ENCODE results near the gene FOXI3. TPM values are rescaled to one million over a fixed set of nuclear protein-coding genes. Genes with fewer than 3 reads are reported as not detected.

FOXI3 gene
- total RNA-seq, 2 experiments from 2014 or later: not detected

DNA sequence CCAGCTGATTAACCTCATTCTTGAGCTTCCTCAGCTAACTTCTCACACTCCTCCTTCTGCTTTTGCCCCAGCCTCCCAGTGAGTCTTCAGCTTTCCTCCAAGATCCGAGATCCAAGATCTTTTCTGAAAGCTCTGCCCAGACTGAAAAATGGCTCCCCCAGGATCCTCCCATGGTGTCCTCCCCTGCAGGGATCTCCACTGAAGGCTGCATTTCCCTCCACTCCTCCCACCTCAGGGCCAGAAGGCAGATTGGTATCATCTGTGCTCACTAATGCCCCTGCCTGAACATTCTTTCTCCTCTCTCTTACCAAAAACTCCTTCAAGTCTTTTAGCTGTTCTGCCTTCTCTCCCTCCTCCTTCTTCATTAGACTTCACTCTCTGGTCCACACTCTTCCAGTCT lies 6.1 kb upstream of the FOXI3 start:
- no peaks in the 10 kb centered on the region for H3K9me3 Mint-ChIP-seq
- ChIA-PET CTCF (no interaction called here), POLR2A (no interaction called here)
- H3K36me3 Mint-ChIP-seq: no peaks in the 10 kb centered on the region
- DNase-seq: no peak
- H3K27ac Mint-ChIP-seq: no peak overlapping the region
- H3K4me3 Mint-ChIP-seq: no peak overlapping the region
- peaks cover 24% of the 10 kb centered on the region for H3K27me3 Mint-ChIP-seq
- H3K4me1 Mint-ChIP-seq (ENCODE audit: low read depth): peaks cover 3% of the 10 kb centered on the region
- intact Hi-C loops (cut with micrococcal nuclease): loop anchor here (10.0 kb wide), 2 partner anchors 104 to 394 kb away; partner anchors contain the start of gene SMYD1

DNA sequence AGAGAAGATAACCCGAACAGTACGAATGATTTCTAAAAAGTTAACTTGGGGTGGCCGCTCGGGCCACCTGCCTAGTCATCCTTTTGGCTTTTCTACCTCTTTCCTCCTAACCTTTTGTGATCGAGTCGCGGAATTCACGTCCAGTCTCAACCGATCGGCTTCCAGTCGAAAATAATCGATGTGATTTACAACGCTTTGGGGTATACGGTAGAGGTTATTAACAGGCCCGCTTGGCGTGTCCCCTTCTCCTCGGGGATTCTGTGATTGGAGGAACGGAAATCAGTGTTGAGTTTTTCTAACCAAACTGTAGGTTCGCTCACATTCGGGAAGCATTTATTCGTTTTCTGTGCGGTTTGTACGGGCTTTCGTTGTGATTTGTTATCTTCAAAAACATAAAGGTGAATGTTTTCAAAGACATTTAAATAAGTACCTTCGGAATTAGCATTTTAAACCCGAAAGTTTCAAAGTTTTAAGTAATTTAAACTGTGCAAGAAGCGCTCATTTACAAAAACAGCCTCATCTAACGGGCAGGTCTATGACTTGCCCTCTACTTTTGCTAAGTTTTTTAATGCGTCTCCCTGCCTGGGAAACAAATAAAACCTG lies 588 bp upstream of the FOXI3 start:
- intact Hi-C loops (cut with micrococcal nuclease): loop anchor here (5.0 to 10.0 kb wide), 3 partner anchors 98 to 388 kb away; partner anchors contain the start of gene SMYD1
- ChIA-PET POLR2A (no interaction called here), CTCF (no interaction called here)
- DNase-seq: peak; percentile 9
- H3K27ac Mint-ChIP-seq: no peak overlapping the region
- H3K4me3 Mint-ChIP-seq: peak overlapping the region; percentile 66
- peaks cover 11% of the 10 kb centered on the region for H3K4me1 Mint-ChIP-seq (ENCODE audit: low read depth)
- H3K9me3 Mint-ChIP-seq: no peaks in the 10 kb centered on the region
- H3K36me3 Mint-ChIP-seq: no peaks in the 10 kb centered on the region
- peaks cover 43% of the 10 kb centered on the region for H3K27me3 Mint-ChIP-seq

DNA sequence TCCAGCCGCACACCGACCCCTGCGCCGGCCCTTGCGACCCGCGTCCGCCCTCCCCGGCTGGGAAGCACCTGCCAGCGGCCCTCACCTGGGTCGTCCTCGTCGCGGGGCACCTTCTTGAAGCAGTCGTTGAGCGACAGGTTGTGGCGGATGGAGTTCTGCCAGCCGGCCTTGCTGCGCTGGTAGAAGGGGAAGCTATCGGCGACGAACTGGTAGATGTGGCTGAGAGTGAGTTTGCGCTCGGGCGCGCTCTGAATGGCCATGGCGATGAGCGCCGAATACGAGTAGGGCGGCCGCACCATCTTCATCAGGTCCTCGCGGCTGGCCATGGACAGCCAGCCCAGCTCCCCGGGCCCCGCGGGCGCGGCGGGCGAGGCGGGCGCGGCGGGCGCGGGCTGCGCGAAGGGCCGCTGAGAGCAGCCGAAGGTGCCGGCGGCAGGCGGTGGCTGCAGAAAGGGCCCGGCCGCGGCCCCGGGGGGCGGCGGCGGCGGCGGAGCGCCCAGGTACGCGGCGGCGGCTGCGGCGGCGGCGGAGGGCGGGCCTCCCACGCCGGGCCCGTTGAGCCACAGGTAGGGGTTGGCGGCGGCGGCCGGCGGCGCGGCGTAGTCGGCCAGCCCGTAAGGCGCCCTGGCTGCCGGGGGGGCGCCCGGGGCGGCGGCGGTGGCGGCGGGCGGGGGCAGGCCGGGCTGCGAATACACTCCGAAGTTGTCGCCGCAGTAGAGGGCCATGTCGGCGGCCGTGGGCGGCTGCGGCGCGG lies 505 bp downstream of the FOXI3 start:
- ChIA-PET POLR2A (no interaction called here), CTCF (interaction anchor here (0.6 kb wide), 1 partner anchor 128 kb away, joined by 3 read pairs; no protein-coding TSS in a partner anchor)
- H3K4me1 Mint-ChIP-seq (ENCODE audit: low read depth): peaks cover 11% of the 10 kb centered on the region
- H3K4me3 Mint-ChIP-seq: peak overlapping the region; percentile 35
- peaks cover 46% of the 10 kb centered on the region for H3K27me3 Mint-ChIP-seq
- H3K27ac Mint-ChIP-seq: no peak overlapping the region
- intact Hi-C loops (cut with micrococcal nuclease): loop anchor here (5.0 to 10.0 kb wide), 3 partner anchors 97 to 387 kb away; partner anchors contain the start of gene SMYD1
- H3K9me3 Mint-ChIP-seq: no peaks in the 10 kb centered on the region
- H3K36me3 Mint-ChIP-seq: no peaks in the 10 kb centered on the region
- DNase-seq: peak; percentile 28

DNA sequence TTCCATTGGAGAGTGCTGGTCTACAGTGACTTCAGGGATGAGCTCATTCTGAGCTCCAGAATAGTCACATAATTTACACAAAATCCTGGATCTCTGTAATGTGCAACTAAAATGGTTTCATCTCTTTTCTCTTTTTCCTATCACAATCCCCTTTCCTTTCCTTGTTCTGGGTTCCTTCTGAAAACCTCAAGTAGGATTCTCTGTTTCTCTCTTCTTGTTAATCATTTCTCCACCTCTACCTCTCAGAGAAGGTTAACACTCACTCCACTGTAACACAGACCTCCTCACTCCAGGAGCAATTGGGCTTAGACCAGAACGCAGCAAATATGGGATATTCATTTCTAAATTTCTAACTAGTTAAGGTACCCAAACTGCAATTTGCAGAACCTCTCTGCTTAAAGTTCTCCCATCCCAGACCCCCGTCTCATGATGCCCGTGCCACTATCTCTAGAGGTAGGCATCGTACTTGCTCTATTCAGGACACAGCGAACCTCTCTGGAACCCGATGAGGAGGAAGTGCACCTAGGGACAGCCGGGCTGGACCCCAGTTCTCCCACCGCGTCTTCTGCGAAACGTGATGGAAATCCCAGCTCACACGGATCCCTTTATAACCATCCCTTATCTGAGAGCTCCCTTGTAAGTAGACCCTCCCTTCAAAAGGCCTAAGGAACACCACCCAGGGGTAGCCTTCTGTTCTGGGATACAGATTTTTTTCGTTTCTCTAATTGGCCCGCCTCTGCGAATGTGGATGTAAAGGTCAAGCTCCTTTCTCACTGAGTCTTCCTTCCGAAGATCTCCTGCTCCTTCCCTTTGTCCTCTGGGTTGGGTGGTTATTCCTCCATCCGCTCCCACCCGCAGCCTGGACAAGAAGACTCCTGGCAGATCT lies 1.3 kb downstream of the FOXI3 start:
- H3K9me3 Mint-ChIP-seq: no peaks in the 10 kb centered on the region
- POLR2A ChIA-PET: no interaction called here
- intact Hi-C loops (cut with micrococcal nuclease): loop anchor here (5.0 to 10.0 kb wide), 3 partner anchors 96 to 386 kb away; partner anchors contain the start of gene SMYD1
- peak overlapping the region; percentile 35 for H3K4me3 Mint-ChIP-seq
- DNase-seq: no peak
- no peak overlapping the region for H3K27ac Mint-ChIP-seq
- H3K27me3 Mint-ChIP-seq: peaks cover 48% of the 10 kb centered on the region
- CTCF ChIA-PET: interaction anchor here (0.6 kb wide), 1 partner anchor 127 kb away, joined by 3 read pairs; no protein-coding TSS in a partner anchor
- H3K4me1 Mint-ChIP-seq (ENCODE audit: low read depth): peaks cover 11% of the 10 kb centered on the region
- H3K36me3 Mint-ChIP-seq: no peaks in the 10 kb centered on the region

DNA sequence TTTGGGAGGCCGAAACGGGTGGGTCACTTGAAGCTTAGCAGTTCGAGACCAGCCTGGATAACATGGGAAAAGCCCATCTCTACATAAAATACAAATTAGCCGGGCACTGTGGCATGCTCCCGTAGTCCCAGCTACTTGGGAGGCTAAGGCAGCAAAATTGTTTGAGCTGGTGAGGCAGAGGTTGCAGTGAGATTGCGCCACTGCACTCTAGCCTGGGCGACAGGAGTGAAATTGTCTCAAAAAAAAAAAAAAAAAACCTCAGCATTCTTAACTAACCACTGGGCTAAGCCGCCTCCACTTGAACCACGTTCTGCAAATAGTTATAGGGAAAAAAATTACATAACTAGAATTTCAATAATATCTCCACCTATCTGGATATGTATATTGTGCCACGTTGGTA lies 2.3 kb downstream of the FOXI3 start:
- Mint-ChIP-seq H3K27me3 (peaks cover 46% of the 10 kb centered on the region), H3K27ac (no peak overlapping the region)
- intact Hi-C loops (cut with micrococcal nuclease): loop anchor here (5.0 to 10.0 kb wide), 3 partner anchors 95 to 385 kb away; partner anchors contain the start of gene SMYD1

DNA sequence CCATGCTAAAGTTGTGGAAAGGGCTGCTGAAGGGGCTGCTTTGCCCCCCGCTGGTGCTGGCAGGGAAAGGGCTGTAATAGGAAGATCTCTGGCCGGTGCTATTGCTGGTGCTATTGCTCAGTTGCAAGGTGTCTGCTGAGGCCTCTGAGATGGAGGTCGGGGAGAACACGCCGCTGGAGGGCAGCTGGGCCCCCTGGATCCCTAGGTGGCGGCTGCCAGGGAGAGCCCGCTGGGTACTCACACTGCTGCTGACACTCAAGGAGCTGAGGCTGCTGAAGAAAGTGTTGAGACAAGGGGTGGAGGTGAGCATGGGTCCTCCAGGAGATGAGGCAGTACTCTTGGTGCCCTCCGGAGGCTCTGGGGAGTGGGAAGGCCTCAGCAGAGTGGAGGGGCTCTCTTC lies 4.2 kb downstream of the FOXI3 start:
- DNase-seq: no peak
- H3K4me3 Mint-ChIP-seq: no peak overlapping the region
- no peaks in the 10 kb centered on the region for H3K9me3 Mint-ChIP-seq
- ChIA-PET POLR2A (no interaction called here), CTCF (no interaction called here)
- intact Hi-C loops (cut with micrococcal nuclease): no loop called here
- H3K27ac Mint-ChIP-seq: no peak overlapping the region
- peaks cover 8% of the 10 kb centered on the region for H3K4me1 Mint-ChIP-seq (ENCODE audit: low read depth)
- H3K27me3 Mint-ChIP-seq: peaks cover 46% of the 10 kb centered on the region
- no peaks in the 10 kb centered on the region for H3K36me3 Mint-ChIP-seq

More for the DNA sequence above, 2.3 kb downstream of the FOXI3 start:
- ChIA-PET POLR2A (no interaction called here), CTCF (no interaction called here)
- peaks cover 11% of the 10 kb centered on the region for H3K4me1 Mint-ChIP-seq (ENCODE audit: low read depth)
- H3K9me3 Mint-ChIP-seq: no peaks in the 10 kb centered on the region
- no peak for DNase-seq
- H3K4me3 Mint-ChIP-seq: no peak overlapping the region
- H3K36me3 Mint-ChIP-seq: no peaks in the 10 kb centered on the region

DNA sequence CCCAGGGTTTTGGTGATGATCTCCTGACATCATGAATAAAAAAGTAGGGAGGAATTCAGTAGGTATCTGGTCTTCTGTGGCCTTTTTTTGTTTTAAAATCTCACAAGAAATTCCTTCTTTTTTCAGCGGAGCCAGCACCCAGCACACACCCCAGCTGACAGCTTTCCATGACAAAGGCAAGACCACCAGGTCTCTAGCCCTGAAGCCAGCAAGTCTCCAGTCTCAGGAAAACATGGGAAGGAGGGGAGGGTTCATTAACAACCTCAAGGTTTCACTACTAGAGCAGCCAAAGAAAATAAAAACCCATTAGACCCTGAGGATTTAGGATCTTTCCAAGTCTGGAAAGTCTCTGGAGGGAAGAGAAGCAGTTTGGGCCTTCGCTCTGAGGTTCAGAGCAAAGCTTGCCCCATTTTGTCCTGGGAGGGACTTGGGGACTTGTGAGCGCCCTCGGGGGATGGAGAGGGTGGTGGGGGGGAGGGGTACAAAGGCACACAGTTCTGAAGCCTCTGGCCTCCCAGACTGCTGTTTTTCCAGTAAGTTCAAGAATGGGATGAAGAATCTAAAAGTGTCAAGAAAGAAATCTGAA lies 9.0 kb downstream of the FOXI3 start:
- Mint-ChIP-seq H3K27me3 (peaks cover 36% of the 10 kb centered on the region), H3K4me3 (no peak overlapping the region), H3K9me3 (no peaks in the 10 kb centered on the region), H3K4me1 (ENCODE audit: low read depth) (no peaks in the 10 kb centered on the region), H3K36me3 (no peaks in the 10 kb centered on the region), H3K27ac (no peak overlapping the region)
- no peak for DNase-seq
- CTCF ChIA-PET: no interaction called here
- intact Hi-C loops (cut with micrococcal nuclease): no loop called here
- POLR2A ChIA-PET: no interaction called here

DNA sequence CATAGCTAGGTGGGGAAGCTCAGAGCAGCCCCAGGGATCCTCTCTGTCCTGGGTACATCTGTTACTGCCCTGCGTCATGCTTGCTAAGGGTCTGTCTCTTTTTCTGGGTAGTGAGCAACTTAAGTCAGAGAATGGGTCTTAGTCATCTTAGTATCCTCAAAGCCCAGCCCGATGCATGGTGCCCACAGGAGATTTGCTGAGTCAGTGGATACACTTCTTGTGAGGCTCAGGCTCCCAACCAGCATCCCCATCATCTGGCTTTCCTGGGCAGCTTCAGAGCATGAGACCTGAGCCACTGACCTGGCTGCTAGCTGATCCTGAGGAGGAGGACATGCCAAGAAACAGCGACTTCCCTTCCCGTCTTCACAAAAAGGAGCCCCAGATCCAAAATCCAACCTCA lies 10.0 kb downstream of the FOXI3 start:
- DNase-seq: no peak
- POLR2A ChIA-PET: no interaction called here
- Mint-ChIP-seq H3K4me1 (ENCODE audit: low read depth) (no peaks in the 10 kb centered on the region), H3K4me3 (no peak overlapping the region), H3K27ac (no peak overlapping the region), H3K9me3 (no peaks in the 10 kb centered on the region), H3K36me3 (no peaks in the 10 kb centered on the region), H3K27me3 (peaks cover 29% of the 10 kb centered on the region)
- CTCF ChIA-PET: no interaction called here
- intact Hi-C loops (cut with micrococcal nuclease): no loop called here

DNA sequence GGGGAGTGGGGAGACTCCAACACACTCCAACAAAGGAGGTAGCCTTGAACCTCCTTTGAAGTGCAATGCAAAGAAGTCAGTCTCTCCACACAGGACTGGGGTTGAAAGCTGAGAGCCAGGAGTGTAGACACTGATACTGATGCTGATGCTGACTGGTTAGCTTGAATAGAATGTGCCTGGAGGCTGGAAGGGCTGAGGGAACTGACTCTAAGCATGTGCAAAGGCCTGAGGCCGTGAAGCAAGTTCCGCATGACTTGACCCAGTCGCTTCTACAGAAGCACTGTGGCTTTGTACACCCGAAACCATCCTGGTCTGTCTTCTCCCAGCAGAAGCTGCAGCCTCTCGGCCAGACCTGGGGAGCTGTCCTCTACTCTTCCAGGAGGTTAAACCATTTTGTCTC lies 10.4 kb downstream of the FOXI3 start:
- no peak for DNase-seq
- Mint-ChIP-seq H3K4me3 (no peak overlapping the region), H3K27me3 (peaks cover 29% of the 10 kb centered on the region), H3K4me1 (ENCODE audit: low read depth) (no peaks in the 10 kb centered on the region), H3K9me3 (no peaks in the 10 kb centered on the region), H3K27ac (no peak overlapping the region), H3K36me3 (no peaks in the 10 kb centered on the region)
- POLR2A ChIA-PET: no interaction called here
- intact Hi-C loops (cut with micrococcal nuclease): no loop called here
- CTCF ChIA-PET: no interaction called here

DNA sequence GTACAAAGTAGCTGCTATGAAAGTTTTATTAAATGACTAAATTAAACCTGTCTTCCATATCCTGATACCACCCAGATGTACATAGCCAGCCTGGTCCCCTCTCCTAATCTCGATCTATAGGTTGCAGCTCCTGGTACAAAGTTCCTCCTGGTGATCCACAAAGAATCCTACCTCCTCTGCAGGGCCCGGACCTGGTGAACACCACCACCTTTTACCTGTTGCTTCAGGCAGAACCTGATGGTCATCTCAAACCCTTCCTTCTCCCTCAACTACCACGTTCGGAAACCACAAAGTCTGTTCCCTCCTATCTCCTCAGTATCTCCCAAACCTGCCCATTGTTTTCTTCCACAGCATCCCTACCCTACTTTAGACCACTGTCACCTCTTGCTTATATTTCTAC lies 15.5 kb downstream of the FOXI3 start:
- POLR2A ChIA-PET: no interaction called here
- H3K36me3 Mint-ChIP-seq: no peaks in the 10 kb centered on the region
- H3K27ac Mint-ChIP-seq: no peak overlapping the region
- no peak overlapping the region for H3K4me3 Mint-ChIP-seq
- intact Hi-C loops (cut with micrococcal nuclease): no loop called here
- no peaks in the 10 kb centered on the region for H3K4me1 Mint-ChIP-seq (ENCODE audit: low read depth)
- H3K27me3 Mint-ChIP-seq: peaks cover 21% of the 10 kb centered on the region
- CTCF ChIA-PET: no interaction called here
- no peaks in the 10 kb centered on the region for H3K9me3 Mint-ChIP-seq
- no peak for DNase-seq

DNA sequence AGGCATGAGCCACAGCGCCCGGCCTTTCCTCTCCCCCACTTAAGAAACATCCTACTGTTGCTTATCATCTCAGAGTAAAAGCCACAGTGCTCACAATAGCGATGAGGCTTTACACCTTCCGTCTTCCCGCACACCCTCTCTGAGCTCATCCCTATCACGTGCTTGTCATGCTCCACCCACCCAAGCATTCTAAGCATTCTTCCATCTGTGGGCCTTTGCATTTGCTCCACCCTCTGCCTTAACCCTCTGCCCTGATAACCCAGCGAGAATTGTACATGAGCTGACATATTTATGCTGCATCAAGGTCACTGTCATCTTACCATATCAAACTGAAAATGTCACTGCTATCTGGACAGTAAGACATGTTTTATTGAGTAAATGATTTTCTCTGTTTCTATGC lies 22.6 kb downstream of the FOXI3 start:
- Mint-ChIP-seq H3K27me3 (no peaks in the 10 kb centered on the region), H3K9me3 (no peaks in the 10 kb centered on the region), H3K27ac (no peak overlapping the region), H3K4me3 (no peak overlapping the region), H3K4me1 (ENCODE audit: low read depth) (no peaks in the 10 kb centered on the region), H3K36me3 (no peaks in the 10 kb centered on the region)
- CTCF ChIA-PET: no interaction called here
- no peak for DNase-seq
- intact Hi-C loops (cut with micrococcal nuclease): no loop called here
- POLR2A ChIA-PET: no interaction called here

DNA sequence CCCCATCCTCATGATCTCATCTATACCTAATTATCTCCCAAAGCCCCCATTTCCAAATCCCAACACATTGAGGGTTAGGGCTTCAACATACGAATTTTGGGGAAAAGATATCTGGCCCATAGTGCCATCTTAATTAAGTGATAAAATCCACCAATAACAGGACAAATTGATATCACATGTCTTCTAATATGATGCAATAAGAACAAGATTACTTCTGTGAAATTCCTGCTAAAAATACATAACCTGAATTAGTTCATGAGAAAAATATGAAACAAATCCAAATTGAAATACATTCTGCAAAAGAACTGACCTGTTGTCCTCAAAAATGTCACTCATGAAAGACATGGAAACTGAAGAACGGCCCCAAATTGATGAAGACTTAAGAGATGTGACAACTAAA lies 28.8 kb downstream of the FOXI3 start:
- Mint-ChIP-seq H3K9me3 (no peaks in the 10 kb centered on the region), H3K27ac (no peak overlapping the region), H3K4me1 (ENCODE audit: low read depth) (no peaks in the 10 kb centered on the region), H3K4me3 (no peak overlapping the region), H3K27me3 (peaks cover 1% of the 10 kb centered on the region), H3K36me3 (no peaks in the 10 kb centered on the region)
- DNase-seq: no peak
- ChIA-PET CTCF (no interaction called here), POLR2A (no interaction called here)
- intact Hi-C loops (cut with micrococcal nuclease): no loop called here
